ENCODE measurements around the gene AK4.
A peak's percentile ranks its signal among the peaks of the same experiment; 100 is the strongest.
"Not testable (repeated sequence)": the region's sequence is repeated elsewhere in the genome, so short reads cannot be mapped to it uniquely, and the experiment has no call there.

Gene AK4

GRCh38 chr1:65150583-65151263 is 2.7 kb downstream of the AK4 start:
- no peak for DNase-seq (ENCODE audit: low read depth in 2 of 2)

- DNase-seq (ENCODE audit: low read depth in 2 of 2), result no peak
Observed at GRCh38 chr1:65151641-65152040, 3.6 kb downstream of the AK4 start.

- DNase-seq (ENCODE audit: low read depth in 2 of 2), result no peak
Observed at GRCh38 chr1:65153635-65154034, 5.6 kb downstream of the AK4 start.

- DNase-seq (ENCODE audit: low read depth in 2 of 2), result no peak
Observed at GRCh38 chr1:65156910-65157545, 9.0 kb downstream of the AK4 start.

- no peak for DNase-seq (ENCODE audit: low read depth in 2 of 2)
Observed at GRCh38 chr1:65157546-65157941, 9.5 kb downstream of the AK4 start.

GRCh38 chr1:65159291-65159688 is 11.3 kb downstream of the AK4 start:
- DNase-seq (ENCODE audit: low read depth in 2 of 2), result not testable (repeated sequence)

GRCh38 chr1:65159801-65160523 is 12.0 kb downstream of the AK4 start:
- DNase-seq (ENCODE audit: low read depth in 2 of 2), result no peak

GRCh38 chr1:65163201-65163805 is 15.3 kb downstream of the AK4 start:
- no peak for DNase-seq (ENCODE audit: low read depth in 2 of 2)

- DNase-seq (ENCODE audit: low read depth in 2 of 2), result not testable (repeated sequence)
Observed at GRCh38 chr1:65164101-65164500, 16.1 kb downstream of the AK4 start.

- no peak for DNase-seq (ENCODE audit: low read depth in 2 of 2)
Observed at GRCh38 chr1:65164633-65165032, 16.6 kb downstream of the AK4 start.

- DNase-seq (ENCODE audit: low read depth in 2 of 2), result no peak
Observed at GRCh38 chr1:65165269-65165993, 17.4 kb downstream of the AK4 start.

GRCh38 chr1:65166572-65167305 is 18.7 kb downstream of the AK4 start:
- no peak for DNase-seq (ENCODE audit: low read depth in 2 of 2)

- DNase-seq (ENCODE audit: low read depth in 2 of 2), result no peak
Observed at GRCh38 chr1:65167586-65168242, 19.7 kb downstream of the AK4 start.

GRCh38 chr1:65168867-65169266 is 20.9 kb downstream of the AK4 start:
- DNase-seq (ENCODE audit: low read depth in 2 of 2), result no peak

- no peak for DNase-seq (ENCODE audit: low read depth in 2 of 2)
Observed at GRCh38 chr1:65170511-65171142, 22.6 kb downstream of the AK4 start.

- no peak for DNase-seq (ENCODE audit: low read depth in 2 of 2)
Observed at GRCh38 chr1:65172936-65173690, 25.1 kb downstream of the AK4 start.

GRCh38 chr1:65174585-65174984 is 26.6 kb downstream of the AK4 start:
- DNase-seq (ENCODE audit: low read depth in 2 of 2), result peak; percentile 88 to 92

- DNase-seq (ENCODE audit: low read depth in 2 of 2), result peak; percentile 61 to 63
Observed at GRCh38 chr1:65175171-65176055, 27.4 kb downstream of the AK4 start.

Data from fibroblast of skin of left biceps (primary cell).